Measurements from ENCODE around the gene RIN2.

GRCh38 chr20:19745584-19745983 lies 12.5 kb upstream of the RIN2 start:
- TF ChIP-seq CTCF (IDR thresholded peaks at IDR 0.05) = no peak
- no peak for TF ChIP-seq POLR2A (IDR thresholded peaks at IDR 0.05)
